Hypothalamus (tissue), 51 donors: ENCODE measurements around the gene ZBTB22.
A peak's percentile ranks its signal among the peaks of the same experiment; 100 is the strongest.
"Not testable (repeated sequence)": the region's sequence is repeated elsewhere in the genome, so short reads cannot be mapped to it uniquely, and the experiment has no call there.

Experiments used
- DNase-seq, 51 donors: peaks; one replicate each; lab custom pipeline; 2025; lab: John Stamatoyannopoulos, UW

Gene ZBTB22, protein sequence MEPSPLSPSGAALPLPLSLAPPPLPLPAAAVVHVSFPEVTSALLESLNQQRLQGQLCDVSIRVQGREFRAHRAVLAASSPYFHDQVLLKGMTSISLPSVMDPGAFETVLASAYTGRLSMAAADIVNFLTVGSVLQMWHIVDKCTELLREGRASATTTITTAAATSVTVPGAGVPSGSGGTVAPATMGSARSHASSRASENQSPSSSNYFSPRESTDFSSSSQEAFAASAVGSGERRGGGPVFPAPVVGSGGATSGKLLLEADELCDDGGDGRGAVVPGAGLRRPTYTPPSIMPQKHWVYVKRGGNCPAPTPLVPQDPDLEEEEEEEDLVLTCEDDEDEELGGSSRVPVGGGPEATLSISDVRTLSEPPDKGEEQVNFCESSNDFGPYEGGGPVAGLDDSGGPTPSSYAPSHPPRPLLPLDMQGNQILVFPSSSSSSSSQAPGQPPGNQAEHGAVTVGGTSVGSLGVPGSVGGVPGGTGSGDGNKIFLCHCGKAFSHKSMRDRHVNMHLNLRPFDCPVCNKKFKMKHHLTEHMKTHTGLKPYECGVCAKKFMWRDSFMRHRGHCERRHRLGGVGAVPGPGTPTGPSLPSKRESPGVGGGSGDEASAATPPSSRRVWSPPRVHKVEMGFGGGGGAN

DNA sequence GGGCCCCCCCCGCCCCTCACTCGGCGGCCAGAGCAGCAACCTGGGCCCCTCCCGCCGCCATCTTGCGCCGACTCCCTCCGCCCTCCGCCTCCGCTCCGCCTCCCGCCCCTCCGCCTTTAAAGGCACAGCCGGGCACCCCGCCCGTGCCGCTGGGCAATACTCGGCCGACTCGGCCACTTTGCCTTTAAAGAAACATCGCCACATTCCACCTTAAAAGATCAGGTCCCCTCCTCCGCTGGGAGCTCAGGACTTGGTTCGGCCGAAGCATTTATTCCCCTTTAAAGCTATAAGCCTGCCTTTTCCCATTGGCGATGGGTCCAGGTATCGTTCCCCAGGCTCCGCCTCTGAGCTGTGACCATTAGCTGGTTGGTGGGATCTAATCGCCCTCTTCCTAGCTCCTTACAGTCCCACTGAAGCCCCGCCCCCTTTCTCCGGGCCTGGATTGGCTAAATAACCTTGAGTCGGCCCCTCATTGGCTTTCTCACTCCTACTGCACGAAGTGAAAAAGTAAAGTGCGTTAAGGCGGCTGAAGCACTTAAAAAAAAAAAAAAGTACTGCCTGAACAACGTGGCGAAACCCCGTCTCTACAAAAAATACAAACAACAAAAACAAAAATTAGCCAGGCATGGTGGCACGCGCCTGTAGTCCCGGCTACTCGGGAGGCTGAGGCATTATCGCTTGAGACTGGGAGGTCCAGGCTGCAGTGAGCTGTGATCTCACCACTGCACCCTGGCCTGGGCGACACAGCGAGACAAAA, at the start of gene ZBTB22:
Gene ZBTB22, minus strand, starts transcription at position 76 of the 757 bp plus-strand sequence. CDS start 828 bp downstream, outside the sequence.
- DNase-seq = peak; percentile 71 to 99 (median 96)

DNA sequence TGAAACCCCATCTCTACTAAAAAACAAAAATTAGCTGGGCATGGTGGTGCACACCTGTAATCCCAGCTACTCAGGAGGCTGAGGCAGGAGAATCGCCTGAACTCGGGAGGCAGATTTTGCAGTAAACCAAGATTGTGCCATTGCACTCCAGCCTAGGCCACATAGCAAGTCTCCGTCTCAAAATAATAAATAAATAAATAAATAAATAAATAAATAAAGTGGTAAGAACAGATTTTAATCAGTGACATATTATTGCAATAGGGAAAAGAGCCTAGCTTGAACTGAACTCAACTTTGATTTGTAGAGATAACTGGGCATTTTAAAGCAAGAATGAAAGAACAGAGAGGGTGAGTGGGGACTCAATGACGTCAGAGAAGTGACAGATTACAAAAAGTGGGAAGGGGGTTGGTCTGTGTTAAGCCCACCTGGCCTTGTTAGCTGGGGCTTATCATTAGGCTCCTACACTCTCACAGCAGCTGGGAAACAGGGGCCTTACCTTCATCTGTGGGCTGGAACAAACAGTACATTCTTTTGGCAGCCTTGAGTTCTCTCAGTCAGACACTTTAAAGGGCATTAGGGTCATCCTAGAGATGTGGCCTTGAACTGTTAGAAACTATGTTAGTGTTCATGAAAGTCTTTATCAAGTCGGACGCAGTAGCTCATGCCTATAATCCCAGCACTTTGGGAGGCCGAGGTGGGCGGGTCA, 49.6 kb upstream of the ZBTB22 start:
- DNase-seq = no peak

DNA sequence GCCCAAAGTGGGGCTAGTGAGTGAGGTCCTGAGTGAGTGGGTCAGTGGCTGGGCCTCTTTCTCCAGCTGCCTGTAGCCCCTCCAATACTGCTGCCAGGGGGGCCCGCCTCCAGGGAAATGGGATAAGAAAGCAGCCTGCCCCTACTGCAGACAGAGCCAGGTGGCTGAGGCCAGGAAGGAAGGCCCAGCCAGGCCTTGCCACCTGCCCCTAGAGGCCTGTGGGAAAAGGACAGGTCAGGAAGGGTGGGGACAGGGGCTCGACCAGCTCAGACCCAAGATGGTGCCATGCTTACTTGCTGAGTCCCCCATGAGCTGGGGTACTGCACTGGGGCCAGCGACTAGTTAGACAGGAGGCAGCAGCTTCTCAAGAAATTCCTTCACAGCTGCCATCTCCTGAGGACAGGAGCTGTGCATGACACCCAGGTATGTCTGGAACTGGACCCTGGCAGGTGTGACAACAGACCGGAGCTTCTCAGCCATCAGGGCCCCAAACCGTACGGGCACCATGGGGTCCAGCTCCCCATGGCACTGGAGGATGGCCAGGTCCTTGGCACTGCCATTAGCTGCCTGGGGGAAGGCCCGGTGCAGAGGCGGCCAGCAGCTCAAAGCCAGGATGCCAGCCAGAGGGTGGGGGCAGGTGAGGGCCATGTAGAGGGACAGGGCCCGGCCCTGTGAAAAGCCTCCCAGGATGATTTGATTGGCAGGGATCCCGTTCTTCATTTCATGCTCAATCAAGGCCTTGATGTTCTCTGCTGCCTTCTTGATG, 47.8 kb upstream of the ZBTB22 start:
- not testable (repeated sequence) for DNase-seq

DNA sequence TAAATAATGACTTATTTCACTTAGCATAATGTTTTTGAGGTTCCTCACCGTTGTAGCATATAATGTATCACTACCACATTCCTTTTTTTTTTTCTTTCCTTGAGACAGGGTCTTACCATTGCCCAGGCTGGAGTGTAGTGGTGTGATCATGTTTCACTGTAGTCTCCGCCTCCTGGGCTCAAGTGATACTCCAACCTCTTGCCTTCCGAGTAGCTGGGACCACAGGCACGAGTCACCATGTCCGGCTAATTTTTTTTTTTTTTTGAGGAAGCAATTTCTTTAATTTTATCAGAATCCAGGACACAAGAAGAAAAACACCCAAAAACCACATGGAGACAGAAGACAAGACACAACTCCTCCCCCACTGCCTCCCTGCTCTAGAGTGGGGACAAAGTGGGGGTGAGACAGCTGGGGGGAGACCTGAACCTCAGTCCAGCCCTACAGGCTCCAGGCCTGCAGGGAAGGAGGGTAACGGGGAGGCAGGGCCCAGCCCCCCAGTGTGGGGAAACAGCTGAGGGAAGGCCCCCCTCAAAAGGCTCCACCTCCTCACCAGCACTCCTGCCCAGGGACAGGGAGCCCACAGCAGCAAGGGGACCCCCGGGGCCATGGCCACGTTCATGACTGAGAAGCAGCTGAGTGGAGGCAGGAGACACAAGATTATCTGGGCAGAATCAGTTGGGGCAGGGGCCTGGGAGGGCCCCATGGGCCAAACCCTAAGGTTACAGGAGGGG, 47.1 kb upstream of the ZBTB22 start:
- not testable (repeated sequence) for DNase-seq

DNA sequence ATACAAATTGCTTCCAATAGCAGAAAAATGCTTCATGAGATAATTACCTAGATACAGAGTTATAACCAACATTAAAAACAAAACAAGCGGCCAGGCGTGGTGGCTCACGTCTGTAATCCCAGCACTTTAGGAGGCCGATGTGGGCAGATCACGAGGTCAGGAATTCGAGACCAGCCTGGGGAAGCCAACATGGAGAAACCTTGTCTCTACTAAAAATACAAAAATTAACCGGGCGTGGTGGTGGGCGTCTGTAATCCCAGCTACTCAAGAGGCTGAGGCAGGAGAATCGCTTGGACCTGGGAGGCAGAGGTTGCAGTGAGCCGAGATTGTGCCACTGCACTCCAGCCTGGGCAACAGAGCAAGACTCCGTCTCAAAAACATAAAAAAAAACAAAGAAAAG, 45.9 kb upstream of the ZBTB22 start:
- DNase-seq = not testable (repeated sequence)

DNA sequence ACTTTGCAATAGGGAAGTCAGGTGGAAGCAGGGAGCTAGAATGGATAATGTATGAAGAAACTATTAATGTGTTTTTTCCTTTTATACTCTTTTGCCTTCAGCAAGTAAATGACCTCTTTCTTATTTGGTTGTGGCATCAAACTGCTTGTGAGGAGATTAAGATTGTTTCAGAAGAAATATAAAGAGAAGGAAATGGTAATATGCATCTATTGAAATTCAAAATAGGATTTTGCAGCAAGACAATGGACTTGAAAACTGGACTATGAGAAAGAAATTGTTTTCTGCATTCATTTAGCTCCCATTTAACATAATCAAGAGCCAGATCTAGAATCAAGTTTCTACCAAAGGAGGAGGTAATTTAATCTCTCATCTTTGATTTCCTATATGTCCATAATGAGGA, 41.8 kb upstream of the ZBTB22 start:
- DNase-seq = no peak

DNA sequence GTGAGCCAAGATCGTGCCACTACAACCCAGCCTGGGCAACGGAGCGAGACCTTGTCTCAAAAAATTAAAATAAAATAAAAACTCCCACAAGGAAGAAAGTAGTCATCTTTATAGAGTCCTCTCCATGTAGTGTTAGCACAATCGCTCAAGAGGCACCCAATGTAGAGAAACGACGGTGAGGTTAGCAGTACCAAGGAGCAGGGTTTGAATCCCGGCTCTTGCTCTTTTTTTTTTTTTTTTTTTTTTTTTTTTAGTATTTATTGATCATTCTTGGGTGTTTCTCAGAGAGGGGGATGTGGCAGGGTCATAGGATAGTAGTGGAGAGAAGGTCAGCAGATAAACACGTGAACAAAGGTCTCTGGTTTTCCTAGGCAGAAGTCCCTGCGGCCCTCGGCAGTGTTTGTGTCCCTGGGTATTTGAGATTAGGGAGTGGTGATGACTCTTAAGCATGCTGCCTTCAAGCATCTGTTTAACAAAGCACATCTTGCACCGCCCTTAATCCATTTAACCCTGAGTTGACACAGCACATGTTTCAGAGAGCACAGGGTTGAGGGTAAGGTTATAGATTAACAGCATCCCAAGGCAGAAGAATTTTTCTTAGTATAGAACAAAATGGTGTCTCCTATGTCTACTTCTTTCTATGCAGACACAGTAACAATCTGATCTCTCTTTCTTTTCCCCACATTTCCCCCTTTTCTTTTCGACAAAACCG, 39.8 kb upstream of the ZBTB22 start:
- DNase-seq = not testable (repeated sequence)

DNA sequence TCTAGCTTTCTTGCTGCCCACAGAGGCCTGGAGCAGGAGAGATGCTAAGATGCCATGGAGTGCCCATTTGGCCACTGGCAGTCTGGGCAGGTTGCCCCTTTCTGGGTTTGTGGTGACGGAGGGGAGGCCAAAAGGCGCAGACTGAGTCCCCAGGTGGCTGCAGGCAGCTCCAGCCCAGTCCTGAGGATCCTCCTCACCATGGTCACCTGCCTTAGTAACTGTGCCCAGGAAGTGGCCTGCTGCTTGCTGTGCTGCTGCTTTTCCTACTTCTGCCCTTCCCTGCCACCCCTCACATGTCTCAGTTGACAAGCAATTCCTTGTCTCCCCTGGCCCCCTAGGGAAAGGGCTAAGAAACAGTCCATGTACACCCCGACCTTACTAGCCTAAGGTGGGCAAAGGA, 38.8 kb upstream of the ZBTB22 start:
- no peak for DNase-seq

DNA sequence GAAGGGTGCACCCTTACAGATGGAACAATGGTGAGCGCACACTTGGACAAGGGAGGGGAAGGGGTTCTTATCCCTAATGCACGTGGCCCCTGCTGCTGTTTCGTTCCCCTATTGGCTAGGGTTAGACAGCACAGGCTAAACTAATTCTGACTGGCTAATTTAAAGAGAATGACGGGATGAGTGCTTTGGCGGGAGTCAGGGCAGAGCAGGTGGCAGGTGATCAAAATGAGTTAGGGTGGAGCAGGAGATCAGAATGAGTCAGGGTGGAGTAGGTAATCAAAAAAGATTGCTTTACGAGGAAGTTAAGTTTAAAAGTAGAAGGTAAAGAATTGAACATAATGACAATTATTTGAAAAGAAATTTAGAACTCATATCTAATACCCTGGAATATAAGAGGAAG, 38.3 kb upstream of the ZBTB22 start:
- DNase-seq = not testable (repeated sequence)

DNA sequence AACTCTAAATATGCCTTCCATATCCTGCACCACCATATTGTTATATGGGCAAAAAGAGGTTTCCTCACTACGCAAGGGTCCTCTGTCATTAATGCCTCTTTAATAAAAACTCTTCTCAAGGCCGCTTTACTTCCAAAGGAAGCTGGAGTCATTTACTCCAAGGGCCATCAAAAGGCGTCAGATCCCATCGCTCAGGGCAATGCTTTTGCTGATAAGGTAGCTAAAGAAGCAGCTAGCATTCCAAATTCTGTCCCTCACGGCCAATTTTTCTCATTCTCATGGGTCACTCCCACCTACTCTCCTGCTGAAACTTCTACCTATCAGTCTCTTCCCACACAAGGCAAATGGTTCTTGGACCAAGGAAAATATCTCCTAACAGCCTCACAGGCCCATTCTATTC, 30.3 kb upstream of the ZBTB22 start:
- no peak for DNase-seq

DNA sequence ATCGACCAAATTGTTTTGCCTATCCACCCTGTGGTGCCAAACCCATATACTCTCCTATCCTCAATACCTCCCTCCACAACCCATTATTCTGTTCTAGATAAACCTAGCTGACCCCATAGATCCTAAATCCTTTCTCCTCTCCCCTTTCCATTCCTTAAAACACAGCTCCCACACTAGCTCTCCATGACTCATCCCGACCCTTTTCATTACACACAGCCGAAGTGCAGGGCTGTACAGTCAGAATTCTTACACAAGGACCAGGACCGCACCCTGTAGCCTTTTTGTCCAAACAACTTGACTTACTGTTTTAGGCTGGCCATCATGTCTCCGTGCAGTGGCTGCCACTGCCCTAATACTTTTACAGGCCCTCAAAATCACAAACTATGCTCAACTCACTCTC, 29.4 kb upstream of the ZBTB22 start:
- DNase-seq = not testable (repeated sequence)

DNA sequence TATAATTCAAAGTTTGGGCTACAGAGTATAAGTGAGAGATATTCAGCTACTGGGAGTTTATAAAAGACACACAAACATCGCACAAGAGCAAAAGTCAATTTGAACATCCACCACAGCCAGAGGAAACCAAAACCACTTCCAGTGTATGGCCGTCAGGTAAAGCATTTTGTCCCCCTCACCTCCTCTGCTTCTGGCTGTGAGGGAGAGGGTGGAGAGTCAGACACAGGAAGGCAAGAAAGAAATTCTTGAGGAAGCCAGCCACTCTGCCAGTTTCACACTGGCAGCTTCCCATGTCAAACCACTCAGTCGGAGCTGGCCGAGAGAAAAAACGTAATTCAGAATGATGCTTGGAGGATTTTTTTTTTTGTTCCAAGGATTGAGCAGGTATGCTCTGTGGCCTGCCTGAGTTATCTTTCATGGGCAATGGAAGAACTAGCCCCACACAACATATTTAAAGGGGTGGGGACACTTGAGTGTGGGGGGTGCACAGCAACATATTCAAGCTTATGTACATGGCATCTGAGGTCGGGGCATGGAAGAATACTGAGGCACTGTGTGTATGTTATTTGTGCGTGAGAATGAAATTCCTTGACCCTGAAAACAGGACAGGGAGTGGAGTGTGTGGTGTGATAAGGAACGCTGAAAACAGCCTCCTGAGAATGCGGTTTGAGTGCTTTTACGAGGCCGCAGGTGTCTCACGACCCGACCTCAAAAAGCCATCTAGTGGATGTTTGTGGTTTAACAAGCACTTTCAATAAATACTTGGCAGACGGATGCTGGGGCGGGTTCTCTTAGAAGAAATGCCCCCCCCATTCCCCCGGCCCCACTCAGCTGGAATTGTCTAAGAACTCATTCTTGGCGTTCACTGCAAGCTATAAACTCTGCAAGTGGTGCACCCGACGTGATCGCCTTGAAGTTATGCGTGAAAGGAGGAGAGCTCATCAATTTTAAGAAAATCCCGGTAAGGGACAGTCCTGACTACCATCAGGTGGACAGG, 27.5 kb upstream of the ZBTB22 start:
- DNase-seq = peak in 24 of 51 donors; percentile 2 to 42 (median 14)

DNA sequence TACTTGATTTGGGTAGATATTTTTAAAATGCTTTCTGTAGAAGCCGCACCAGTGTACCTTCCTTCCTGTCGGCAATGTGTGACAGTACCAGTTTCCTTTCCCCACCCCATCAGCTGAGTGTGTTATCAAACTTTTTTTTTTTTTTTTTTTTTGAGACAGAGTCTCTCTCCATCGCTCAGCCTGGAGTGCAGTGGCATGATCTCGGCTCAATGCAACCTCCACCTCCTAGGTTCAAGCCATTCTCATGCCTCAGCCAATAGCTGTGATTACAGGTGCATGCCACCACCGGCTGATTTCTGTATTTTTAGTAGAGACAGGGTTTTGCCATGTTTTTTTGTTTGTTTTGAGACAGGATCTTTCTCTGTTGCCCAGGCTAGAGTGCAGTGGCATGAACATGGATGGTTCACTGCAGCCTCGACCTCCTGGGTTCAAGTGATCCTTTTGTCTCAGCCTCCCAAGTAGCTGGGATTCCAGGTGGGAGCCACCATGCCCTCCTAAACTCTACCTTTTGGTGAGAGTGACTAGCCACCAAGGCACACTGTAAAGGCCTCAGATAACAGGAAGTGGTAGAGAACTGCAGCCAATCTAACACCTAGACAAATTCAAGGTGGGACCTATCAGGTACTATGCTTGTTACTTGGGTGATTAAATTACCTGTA, 26.5 kb upstream of the ZBTB22 start:
- DNase-seq = no peak

DNA sequence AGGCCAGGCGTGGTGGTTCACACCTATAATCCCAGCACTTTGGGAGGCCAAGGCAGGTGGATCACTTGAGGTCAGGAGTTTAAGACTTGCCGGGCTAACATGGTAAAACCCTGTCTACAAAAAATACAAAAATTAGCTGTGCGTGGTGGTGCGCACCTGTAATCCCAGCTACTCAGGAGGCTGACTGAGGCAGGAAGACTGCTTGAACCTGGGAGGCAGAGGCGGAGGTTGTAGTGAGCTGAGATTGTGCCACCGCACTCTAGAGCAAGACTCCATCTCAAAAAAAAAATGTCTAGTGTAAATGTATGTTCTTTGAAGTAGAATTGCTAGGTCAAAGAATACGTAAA, 26.0 kb upstream of the ZBTB22 start:
- DNase-seq = not testable (repeated sequence)

DNA sequence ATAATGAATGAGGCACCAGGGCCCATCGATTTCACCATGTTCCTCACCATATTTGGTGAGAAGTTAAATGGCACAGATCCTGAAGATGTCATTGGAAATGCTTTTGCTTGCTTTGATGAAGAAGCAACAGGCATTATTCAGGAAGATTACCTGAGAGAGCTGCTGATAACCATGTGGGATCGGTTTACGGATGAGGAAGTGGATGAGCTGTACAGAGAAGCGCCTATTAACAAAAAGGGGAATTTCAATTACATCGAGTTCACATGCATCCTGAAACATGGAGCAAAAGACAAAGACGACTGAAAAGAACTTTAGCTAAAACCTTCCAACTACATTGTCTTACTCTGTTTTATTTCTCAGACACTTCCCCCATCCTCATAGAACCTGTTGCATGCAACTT, 21.6 kb upstream of the ZBTB22 start:
- DNase-seq = no peak

DNA sequence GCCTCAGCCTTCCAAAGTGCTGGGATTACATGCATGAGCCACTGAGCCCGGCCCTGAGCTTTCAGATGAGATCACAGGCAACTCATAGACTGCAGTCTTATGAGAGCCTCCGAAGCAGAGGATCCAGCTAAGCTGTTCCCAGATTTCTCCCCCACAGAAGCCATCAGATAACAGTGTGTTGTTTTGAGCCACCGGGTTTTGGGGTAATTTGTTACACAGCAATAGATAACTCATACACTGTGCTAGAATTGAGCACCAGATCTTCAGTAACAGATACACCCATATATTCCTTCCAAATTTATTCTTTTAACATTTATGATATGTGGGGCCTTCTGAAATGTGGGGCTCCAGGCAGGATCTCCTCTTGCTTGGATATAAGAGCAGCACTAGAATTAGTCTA, 19.0 kb upstream of the ZBTB22 start:
- no peak for DNase-seq

DNA sequence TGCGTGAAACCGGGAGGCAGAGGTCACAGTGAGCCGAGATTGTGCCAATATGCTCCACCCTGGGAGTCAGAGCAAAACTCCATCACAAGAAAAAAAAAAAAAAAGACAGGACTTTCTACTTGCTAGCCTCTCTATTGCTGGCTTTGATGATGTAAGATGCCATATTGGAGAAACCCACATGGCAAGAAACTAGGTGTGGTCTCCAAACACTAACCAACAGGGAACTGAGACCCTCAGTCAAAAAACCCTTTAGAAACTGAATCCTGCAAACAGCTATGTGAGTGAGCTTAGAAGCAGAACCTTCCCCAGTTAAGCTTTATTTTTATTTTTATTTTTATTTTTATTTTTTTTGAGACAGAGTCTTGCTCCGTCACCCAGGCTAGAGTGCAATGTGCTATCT, 18.4 kb upstream of the ZBTB22 start:
- no peak for DNase-seq
